Pancreas (tissue), 10 donors: ENCODE measurements around the gene TMPRSS7. TPM values are rescaled to one million over a fixed set of nuclear protein-coding genes. Genes with fewer than 3 reads are reported as not detected.

ENCODE experiments used
- ATAC-seq, 4 donors: fragments of 200-7000 bp; cut with Tn5 transposase; one replicate each; pipeline versions ENCODE4 v1.8.0 to v1.9.1; 2020; ENCODE audit warnings: mild to moderate bottlenecking in 4 of 4, moderate library complexity in 4 of 4
- DNase-seq, 6 donors: peaks; one replicate each; pipeline ENCODE4 v3.0.0-alpha.2; 2020
- FAIRE-seq: peaks from 2 replicates; lab custom pipeline; 2012; peaks lifted over from hg19 to GRCh38; lab: Jason Lieb, UNC
- H3K27ac ChIP-seq, 4 donors: fragments of 200-600 bp; sonication (generic); 1 replicate in 3 of 4; 2 replicates in 1 of 4; pipeline versions ENCODE4 v1.5.0 to v1.8.0; 2020
- H3K27me3 ChIP-seq, 4 donors: fragments of 200-600 bp; one replicate each; pipeline ENCODE4 v1.8.0; 2021
- H3K36me3 ChIP-seq, 3 donors: fragments of 200-600 bp; sonication (generic) in 1 of 3; one replicate each; pipeline versions ENCODE4 v1.5.0 to v1.8.0; 2020 to 2021
- H3K4me1 ChIP-seq, 3 donors: fragments of 200-600 bp; one replicate each; pipeline ENCODE4 v1.8.0; 2021
- H3K4me3 ChIP-seq, 4 donors: fragments of 200-600 bp; sonication (generic) in 2 of 4; one replicate each; pipeline versions ENCODE4 v1.5.0 to v1.8.0; 2020 to 2021
- H3K9me3 ChIP-seq, 4 donors: fragments of 200-600 bp; one replicate each; pipeline ENCODE4 v1.8.0; 2021
- WGBS, 2 donors: extraction: QIAGEN DNeasy Blood & Tissue Kit; methylation state at CpG; one replicate each; pipeline ENCODE4 v1.1.7; 2013; 5-methylcytosine and 5-hydroxymethylcytosine counted together
- intact Hi-C, 3 donors: fragments of 100-400 bp; cut with DNase I; formaldehyde crosslinking; loops; one replicate each; pipeline versions ENCODE4 v1.11.1 to v1.14.2; 2022
- polyA plus RNA-seq, 2 donors: library from polyadenylated mRNA; stranded (reverse); fragments of 200-250 nt; gene quantifications; one replicate each; pipeline ENCODE4 v1.2.3, GENCODE V29; 2013
- total RNA-seq, 6 donors: library from RNA; stranded (reverse); fragmentation: NEBNext Ultra II Directional in 4 of 6; extraction: Animal tissue kit (Norgen Biotek cat#: 25700) in 4 of 6; gene quantifications; one replicate each; pipeline versions ENCODE4 v1.2.1 to v1.2.4, GENCODE V29; 2021 to 2023
- TF ChIP-seq, protein P1 (sequence below), 4 donors: fragments of 200-600 bp; sonication (generic) in 3 of 4; IDR thresholded peaks; one replicate each; pipeline versions ENCODE4 v1.5.0 to v1.8.0; 2021; ENCODE audit warnings: antibody characterized with exemption in 4 of 4
- donor health status: healthy with polysubstance abuse.
- donor health status: DM: no; HTN: no; CAD: no; lungs with moderate emphysema.
- donor health status: DM: no; HTN: no; CAD: no.
- donor health status: control.
- donor health status: control.
- donor health status: Bipolar disorder and iron deficiency.
- donor health status: DM: yes; HTN: yes; CAD: no.
- donor health status: DM: no; HTN: no; CAD: no.
- donor health status: DM: no; HTN: no; CAD: no.
- donor health status: DM: yes; HTN: yes; CAD: no.

TMPRSS7 gene
- total and polyA plus RNA-seq, 8 donors: 0.04 to 0.14 (median 0.08) TPM; not detected in 4

DNA sequence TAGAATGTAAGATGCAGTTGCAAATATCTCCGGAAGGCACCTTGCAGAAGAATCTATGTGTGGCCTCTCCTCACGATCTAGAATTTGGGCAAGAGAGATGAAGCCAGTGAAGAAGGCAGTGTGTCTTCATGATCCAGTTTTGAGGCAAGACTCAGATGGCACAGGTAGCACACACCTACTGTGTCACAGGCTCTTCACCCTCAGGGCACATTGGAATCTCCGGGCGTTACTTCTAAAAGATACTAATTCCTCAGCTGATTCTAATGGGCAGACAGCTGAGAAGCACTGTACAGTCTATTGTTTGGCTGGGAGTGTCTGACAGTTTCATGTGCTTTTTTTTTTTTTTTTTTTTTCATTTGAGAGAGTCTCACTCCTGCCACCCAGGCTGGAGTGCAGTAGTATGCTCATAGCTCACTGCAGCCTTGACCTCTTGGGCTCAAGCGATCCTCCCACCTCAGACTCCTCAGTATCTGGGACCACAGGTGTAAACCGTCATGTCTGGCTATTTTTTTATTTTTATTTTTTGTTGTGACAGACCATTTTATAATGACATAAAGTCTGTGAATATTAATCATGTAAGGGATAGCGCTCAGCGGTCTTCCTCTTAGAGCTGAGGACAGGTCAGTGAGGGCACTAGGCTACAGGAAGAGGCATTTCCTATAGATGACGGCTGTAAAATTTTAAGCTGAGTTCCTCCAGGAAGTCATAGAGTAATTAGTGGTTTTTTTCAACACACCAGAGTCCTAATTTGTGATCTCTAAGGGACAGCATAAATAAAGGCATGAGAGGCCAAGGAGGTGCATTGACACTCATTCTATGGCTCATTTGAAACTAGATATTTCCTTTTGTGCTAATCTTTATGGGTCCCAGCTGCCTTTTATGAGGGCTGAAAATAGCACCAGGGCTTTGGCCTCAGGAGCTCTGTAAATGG lies 55.7 kb downstream of the TMPRSS7 start:
- no peak for ATAC-seq
- Histone ChIP-seq H3K4me1 (peaks cover 0 to 34% (median 4%) of the 10 kb centered on the region in 3 donors), H3K9me3 (no peaks in the 10 kb centered on the region), H3K27me3 (no peaks in the 10 kb centered on the region), H3K36me3 (no peaks in the 10 kb centered on the region), H3K27ac (peak overlapping the region in 3 of 4 donors; percentile 10 to 89 (median 87)), H3K4me3 (peak overlapping the region in 2 of 4 donors; percentile 51 to 71)
- no peak for DNase-seq
- WGBS, 2 donors: 48% methylated on average over 9 of the region's 9 CpGs
- no peak for FAIRE-seq
- TF ChIP-seq, protein P1, sequence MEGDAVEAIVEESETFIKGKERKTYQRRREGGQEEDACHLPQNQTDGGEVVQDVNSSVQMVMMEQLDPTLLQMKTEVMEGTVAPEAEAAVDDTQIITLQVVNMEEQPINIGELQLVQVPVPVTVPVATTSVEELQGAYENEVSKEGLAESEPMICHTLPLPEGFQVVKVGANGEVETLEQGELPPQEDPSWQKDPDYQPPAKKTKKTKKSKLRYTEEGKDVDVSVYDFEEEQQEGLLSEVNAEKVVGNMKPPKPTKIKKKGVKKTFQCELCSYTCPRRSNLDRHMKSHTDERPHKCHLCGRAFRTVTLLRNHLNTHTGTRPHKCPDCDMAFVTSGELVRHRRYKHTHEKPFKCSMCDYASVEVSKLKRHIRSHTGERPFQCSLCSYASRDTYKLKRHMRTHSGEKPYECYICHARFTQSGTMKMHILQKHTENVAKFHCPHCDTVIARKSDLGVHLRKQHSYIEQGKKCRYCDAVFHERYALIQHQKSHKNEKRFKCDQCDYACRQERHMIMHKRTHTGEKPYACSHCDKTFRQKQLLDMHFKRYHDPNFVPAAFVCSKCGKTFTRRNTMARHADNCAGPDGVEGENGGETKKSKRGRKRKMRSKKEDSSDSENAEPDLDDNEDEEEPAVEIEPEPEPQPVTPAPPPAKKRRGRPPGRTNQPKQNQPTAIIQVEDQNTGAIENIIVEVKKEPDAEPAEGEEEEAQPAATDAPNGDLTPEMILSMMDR (IDR thresholded peaks at IDR 0.05): no peak
- intact Hi-C loops: no loop called here

DNA sequence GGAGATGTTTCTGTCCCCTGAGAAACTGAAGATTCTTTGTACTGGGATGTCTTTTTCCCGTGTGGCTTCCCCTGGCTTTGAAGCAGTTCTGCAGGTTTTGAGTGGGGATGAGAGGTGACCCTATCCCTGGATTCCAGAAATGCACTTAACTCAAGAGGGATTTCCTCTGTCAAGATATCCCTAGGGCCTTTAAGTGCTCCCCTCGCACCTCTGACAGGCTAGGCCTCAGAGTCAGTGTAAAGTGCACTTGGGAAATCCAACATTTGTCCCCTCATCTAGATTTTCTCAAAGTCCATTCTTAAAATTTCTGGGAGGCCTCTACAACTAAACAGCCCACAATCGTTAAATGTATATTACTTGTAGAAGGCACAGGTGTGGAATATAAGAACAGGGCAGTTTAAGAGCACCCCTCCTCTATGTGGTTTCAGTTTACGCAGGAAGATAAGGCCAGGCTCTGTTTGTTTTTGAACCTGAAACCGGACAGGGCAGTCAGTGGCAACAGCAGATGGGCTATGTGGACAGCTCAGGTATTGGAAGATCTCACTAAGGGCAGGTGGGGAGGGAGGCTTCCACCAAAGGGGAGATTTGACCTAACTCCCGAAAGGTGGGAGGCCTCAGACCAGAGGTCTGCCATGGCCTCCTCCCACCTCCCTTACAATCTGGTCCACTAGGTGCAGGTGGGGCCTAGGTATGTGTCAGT lies 56.5 kb downstream of the TMPRSS7 start:
- 35 to 38% methylated on average over 6 of the region's 6 CpGs for WGBS, 2 donors
- H3K27me3 ChIP-seq: no peaks in the 10 kb centered on the region
- H3K4me3 ChIP-seq: peak overlapping the region in 2 of 4 donors; percentile 51 to 71
- DNase-seq (peak in 4 of 6 donors; percentile 31 to 61 (median 46)), ATAC-seq (peak; percentile 25 to 54 (median 52)), FAIRE-seq (no peak)
- no peaks in the 10 kb centered on the region for H3K9me3 ChIP-seq
- intact Hi-C loops: no loop called here
- TF ChIP-seq, protein P1 (IDR thresholded peaks at IDR 0.05): no peak
- H3K36me3 ChIP-seq: no peaks in the 10 kb centered on the region
- peak overlapping the region; percentile 10 to 89 (median 69) for H3K27ac ChIP-seq
- H3K4me1 ChIP-seq: peaks cover 0 to 34% (median 0%) of the 10 kb centered on the region in 3 donors

DNA sequence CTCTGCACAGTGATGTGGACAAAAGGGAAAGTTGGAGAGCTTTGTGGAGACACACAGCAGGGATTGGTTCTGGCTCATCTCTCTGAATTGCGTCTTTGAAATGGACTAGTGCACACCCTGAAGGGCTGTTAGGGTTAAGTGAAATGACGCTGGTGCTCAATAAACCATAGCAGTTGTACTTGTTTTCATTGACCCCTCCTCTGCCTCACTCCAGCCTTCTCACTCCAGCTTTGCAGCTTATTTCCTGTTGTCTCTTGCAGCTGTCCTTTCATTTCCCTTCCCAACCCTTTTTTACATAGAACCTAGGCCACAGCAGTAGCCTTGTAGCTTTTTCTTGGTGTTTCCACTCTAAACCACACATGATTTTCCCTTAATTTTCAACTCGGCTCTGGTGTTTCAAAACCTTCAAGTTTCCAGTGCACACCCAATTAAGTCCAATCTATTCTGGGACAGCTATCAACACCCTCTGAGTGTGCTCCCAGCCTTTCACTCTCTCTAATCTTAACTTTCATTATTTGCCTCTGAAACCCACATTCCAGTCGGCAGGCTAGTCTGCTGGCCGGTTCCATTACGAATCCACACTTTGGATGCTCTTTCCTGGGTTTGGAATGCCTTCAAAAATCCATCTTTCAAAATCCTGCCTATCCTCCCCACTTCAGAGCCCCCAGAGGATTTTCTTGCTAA lies 58.1 kb downstream of the TMPRSS7 start:
- ATAC-seq: peak in 2 of 4 donors; percentile 0 to 17
- Histone ChIP-seq H3K4me3 (peak overlapping the region in 2 of 4 donors; percentile 51 to 71), H3K9me3 (no peaks in the 10 kb centered on the region), H3K4me1 (peaks cover 2 to 40% (median 4%) of the 10 kb centered on the region in 3 donors), H3K27me3 (no peaks in the 10 kb centered on the region), H3K36me3 (no peaks in the 10 kb centered on the region), H3K27ac (peak overlapping the region in 3 of 4 donors; percentile 17 to 89 (median 87))
- intact Hi-C loops: no loop called here
- FAIRE-seq: no peak
- WGBS, 2 donors: 30 to 31% methylated on average over 6 of the region's 6 CpGs
- DNase-seq: peak in 1 of 6 donors; percentile 23
- TF ChIP-seq, protein P1 (IDR thresholded peaks at IDR 0.05): no peak

DNA sequence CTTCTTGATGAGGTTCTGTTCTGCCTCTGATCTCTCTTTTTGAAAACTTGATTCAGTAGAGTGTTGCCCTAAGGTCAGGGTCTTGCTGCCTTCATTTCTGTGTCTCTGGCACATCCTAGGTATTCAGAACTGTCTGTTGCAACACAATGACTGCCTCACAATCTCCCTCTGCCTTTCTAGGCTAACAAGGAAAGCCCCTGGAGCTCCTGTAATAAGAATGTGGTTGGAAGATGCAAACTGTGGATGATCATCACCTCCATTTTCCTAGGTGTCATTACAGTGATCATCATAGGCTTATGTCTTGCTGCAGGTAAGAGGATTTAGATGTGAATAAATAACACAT lies 58.6 kb downstream of the TMPRSS7 start:
- no peaks in the 10 kb centered on the region for H3K36me3 ChIP-seq
- peaks cover 3 to 42% (median 4%) of the 10 kb centered on the region in 3 donors for H3K4me1 ChIP-seq
- TF ChIP-seq, protein P1 (IDR thresholded peaks at IDR 0.05): no peak
- peak overlapping the region in 3 of 4 donors; percentile 6 to 89 (median 87) for H3K27ac ChIP-seq
- ATAC-seq: no peak
- H3K27me3 ChIP-seq: no peaks in the 10 kb centered on the region
- H3K4me3 ChIP-seq: peak overlapping the region in 2 of 4 donors; percentile 51 to 71
- no peaks in the 10 kb centered on the region for H3K9me3 ChIP-seq
- intact Hi-C loops: no loop called here
- no peak for FAIRE-seq
- no peak for DNase-seq
